KMS-11 (cell line): ENCODE data around the gene CH25H.

ENCODE experiments used
- H2AFZ ChIP-seq: fragments of 200-600 bp; sonication (generic); 2 replicates; pipeline ENCODE4 v1.6.1; 2016; ENCODE audit warnings: antibody characterized with exemption, mixed run types, low read depth
- H3K27ac ChIP-seq: fragments of 200-600 bp; sonication (generic); 2 replicates; pipeline ENCODE4 v1.6.1; 2016; ENCODE audit warnings: mild to moderate bottlenecking, mixed run types
- H3K27me3 ChIP-seq: fragments of 200-600 bp; sonication (generic); 2 replicates; pipeline ENCODE4 v1.6.1; 2017; ENCODE audit warnings: mild to moderate bottlenecking, low read depth, mixed run types, moderate library complexity; ENCODE audit not compliant: insufficient read depth
- H3K36me3 ChIP-seq: fragments of 200-600 bp; sonication (generic); 2 replicates; pipeline ENCODE4 v1.6.1; 2017; ENCODE audit warnings: mild to moderate bottlenecking, mixed run types; ENCODE audit not compliant: insufficient read depth
- H3K4me1 ChIP-seq: fragments of 200-600 bp; sonication (generic); 2 replicates; pipeline ENCODE4 v1.6.1; 2016; ENCODE audit warnings: mild to moderate bottlenecking, low read depth, mixed run types; ENCODE audit not compliant: poor library complexity, severe bottlenecking
- H3K4me2 ChIP-seq: fragments of 200-600 bp; sonication (generic); 2 replicates; pipeline ENCODE4 v1.7.0; 2016; ENCODE audit warnings: mild to moderate bottlenecking, mixed run types
- H3K4me3 ChIP-seq: fragments of 200-600 bp; sonication (generic); IDR thresholded peaks from 2 replicates; pipeline ENCODE4 v1.6.1; 2017; ENCODE audit warnings: low read depth, low read length, mixed read lengths; ENCODE audit not compliant: insufficient read depth
- H3K79me2 ChIP-seq: fragments of 200-600 bp; sonication (generic); 2 replicates; pipeline ENCODE4 v1.6.1; 2016; ENCODE audit warnings: low read depth, mixed run types; ENCODE audit not compliant: insufficient read depth
- H3K9ac ChIP-seq: fragments of 200-600 bp; sonication (generic); 2 replicates; pipeline ENCODE4 v1.6.1; 2016; ENCODE audit warnings: mild to moderate bottlenecking, mixed run types
- H4K20me1 ChIP-seq: fragments of 200-600 bp; sonication (generic); 2 replicates; pipeline ENCODE4 v1.6.1; 2016; ENCODE audit warnings: mild to moderate bottlenecking, mixed run types; ENCODE audit not compliant: insufficient read depth
- TF ChIP-seq, protein P1 (sequence below): fragments of 200-600 bp; sonication (generic); conservative IDR thresholded peaks from 2 replicates; pipeline ENCODE4 v1.6.1; 2017; ENCODE audit warnings: low read depth, mild to moderate bottlenecking, antibody characterized with exemption, low read length, moderate library complexity, mixed read lengths

Gene CH25H

GRCh38 chr10:89240519-89240918 lies 33.4 kb upstream of the CH25H start:
- no peaks in the 10 kb centered on the region for H3K27me3 ChIP-seq
- no peaks in the 10 kb centered on the region for H3K4me1 ChIP-seq
- H3K36me3 ChIP-seq = no peaks in the 10 kb centered on the region
- no peaks in the 10 kb centered on the region for H4K20me1 ChIP-seq
- H3K79me2 ChIP-seq = no peaks in the 10 kb centered on the region
- no peak overlapping the region for H3K9ac ChIP-seq
- no peak overlapping the region for H3K4me3 ChIP-seq
- no peak overlapping the region for H3K27ac ChIP-seq
- H3K4me2 ChIP-seq = no peak overlapping the region
- H2AFZ ChIP-seq = no peak overlapping the region
- TF ChIP-seq, protein P1, sequence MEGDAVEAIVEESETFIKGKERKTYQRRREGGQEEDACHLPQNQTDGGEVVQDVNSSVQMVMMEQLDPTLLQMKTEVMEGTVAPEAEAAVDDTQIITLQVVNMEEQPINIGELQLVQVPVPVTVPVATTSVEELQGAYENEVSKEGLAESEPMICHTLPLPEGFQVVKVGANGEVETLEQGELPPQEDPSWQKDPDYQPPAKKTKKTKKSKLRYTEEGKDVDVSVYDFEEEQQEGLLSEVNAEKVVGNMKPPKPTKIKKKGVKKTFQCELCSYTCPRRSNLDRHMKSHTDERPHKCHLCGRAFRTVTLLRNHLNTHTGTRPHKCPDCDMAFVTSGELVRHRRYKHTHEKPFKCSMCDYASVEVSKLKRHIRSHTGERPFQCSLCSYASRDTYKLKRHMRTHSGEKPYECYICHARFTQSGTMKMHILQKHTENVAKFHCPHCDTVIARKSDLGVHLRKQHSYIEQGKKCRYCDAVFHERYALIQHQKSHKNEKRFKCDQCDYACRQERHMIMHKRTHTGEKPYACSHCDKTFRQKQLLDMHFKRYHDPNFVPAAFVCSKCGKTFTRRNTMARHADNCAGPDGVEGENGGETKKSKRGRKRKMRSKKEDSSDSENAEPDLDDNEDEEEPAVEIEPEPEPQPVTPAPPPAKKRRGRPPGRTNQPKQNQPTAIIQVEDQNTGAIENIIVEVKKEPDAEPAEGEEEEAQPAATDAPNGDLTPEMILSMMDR = no peak

DNA sequence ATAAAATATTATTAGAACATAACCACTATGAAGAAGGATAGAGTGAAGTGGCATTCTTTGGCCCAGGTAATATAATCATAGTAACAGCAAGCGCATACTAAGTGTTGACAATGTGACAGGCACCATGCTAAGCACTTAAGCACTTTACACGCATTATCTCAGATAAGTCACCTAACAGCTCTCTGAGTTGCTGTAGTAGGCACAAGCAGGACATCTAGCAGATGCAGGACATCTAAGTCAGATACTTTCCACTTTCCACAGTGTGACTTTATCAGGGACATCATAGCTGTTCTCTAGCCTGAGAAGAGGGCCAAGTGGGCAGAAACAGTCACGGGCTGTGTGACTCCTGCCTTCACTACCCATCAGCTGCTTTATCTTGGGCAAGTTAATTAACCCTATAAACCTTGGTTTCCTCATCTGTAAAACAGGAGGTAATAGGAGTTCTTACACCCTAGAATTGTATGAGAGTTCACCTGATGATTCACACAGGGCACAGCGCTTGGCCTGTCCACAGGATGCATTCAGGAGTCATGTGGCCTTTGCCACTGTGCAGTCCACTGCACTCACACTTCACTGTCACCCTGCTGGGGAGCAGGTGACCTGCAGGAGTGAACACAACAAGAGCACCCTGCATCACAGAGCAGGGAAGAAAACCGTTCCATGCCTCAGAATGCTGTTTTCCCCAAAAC lies 32.0 kb upstream of the CH25H start:
- Histone ChIP-seq H2AFZ (no peak overlapping the region), H4K20me1 (no peaks in the 10 kb centered on the region), H3K9ac (no peak overlapping the region), H3K4me1 (no peaks in the 10 kb centered on the region), H3K27me3 (no peaks in the 10 kb centered on the region), H3K27ac (no peak overlapping the region), H3K36me3 (no peaks in the 10 kb centered on the region), H3K4me2 (no peak overlapping the region), H3K79me2 (no peaks in the 10 kb centered on the region), H3K4me3 (no peak overlapping the region)
- TF ChIP-seq, protein P1 = no peak

GRCh38 chr10:89237849-89238248 lies 30.7 kb upstream of the CH25H start:
- TF ChIP-seq, protein P1 = no peak
- H3K4me2 ChIP-seq = no peak overlapping the region
- no peak overlapping the region for H3K9ac ChIP-seq
- H3K36me3 ChIP-seq = no peaks in the 10 kb centered on the region
- H3K27me3 ChIP-seq = no peaks in the 10 kb centered on the region
- H4K20me1 ChIP-seq = no peaks in the 10 kb centered on the region
- H3K79me2 ChIP-seq = no peaks in the 10 kb centered on the region
- no peaks in the 10 kb centered on the region for H3K4me1 ChIP-seq
- H2AFZ ChIP-seq = no peak overlapping the region
- H3K4me3 ChIP-seq = no peak overlapping the region
- H3K27ac ChIP-seq = no peak overlapping the region

DNA sequence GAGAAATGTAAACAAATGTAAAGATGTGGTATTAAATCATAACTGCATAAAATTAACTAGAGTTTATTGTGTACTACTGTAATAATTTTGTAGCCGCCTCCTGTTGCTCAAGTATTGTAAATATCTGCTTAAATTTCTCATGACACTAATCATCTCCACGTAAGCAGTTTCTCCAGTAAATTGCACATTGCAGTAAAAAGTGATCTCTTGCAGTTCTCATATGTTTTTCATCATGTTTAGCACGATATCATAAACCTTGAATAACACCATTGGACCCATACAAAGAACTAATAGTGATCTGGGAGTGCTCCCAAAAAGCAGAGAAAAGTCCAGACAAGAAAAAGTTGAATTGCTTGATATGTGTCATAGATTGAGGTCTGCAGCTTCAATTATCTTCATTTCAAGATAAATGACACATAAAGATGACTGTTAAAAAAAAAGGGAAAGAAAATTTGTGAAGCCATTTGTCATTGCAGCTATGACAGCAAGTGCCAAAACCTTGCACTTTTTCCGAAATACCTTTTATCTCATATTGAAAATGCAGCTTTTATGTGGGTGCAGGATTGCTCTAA lies 29.2 kb upstream of the CH25H start:
- H4K20me1 ChIP-seq = no peaks in the 10 kb centered on the region
- H3K27ac ChIP-seq = no peak overlapping the region
- no peaks in the 10 kb centered on the region for H3K36me3 ChIP-seq
- no peaks in the 10 kb centered on the region for H3K79me2 ChIP-seq
- H3K4me1 ChIP-seq = no peaks in the 10 kb centered on the region
- H3K27me3 ChIP-seq = no peaks in the 10 kb centered on the region
- no peak overlapping the region for H2AFZ ChIP-seq
- H3K4me2 ChIP-seq = no peak overlapping the region
- H3K9ac ChIP-seq = no peak overlapping the region
- TF ChIP-seq, protein P1 = no peak
- no peak overlapping the region for H3K4me3 ChIP-seq
